GM18909 (cell line): ENCODE measurements around the gene RAP1GAP.
"Not testable (repeated sequence)": the region's sequence is repeated elsewhere in the genome, so short reads cannot be mapped to it uniquely, and the experiment has no call there.

Experiments
- ATAC-seq: cut with Tn5 transposase; IDR thresholded peaks from one replicate; pipeline ENCODE4 v1.9.1; 2021; ENCODE audit warnings: mild to moderate bottlenecking; ENCODE audit not compliant: unreplicated experiment, poor library complexity

RAP1GAP gene

DNA sequence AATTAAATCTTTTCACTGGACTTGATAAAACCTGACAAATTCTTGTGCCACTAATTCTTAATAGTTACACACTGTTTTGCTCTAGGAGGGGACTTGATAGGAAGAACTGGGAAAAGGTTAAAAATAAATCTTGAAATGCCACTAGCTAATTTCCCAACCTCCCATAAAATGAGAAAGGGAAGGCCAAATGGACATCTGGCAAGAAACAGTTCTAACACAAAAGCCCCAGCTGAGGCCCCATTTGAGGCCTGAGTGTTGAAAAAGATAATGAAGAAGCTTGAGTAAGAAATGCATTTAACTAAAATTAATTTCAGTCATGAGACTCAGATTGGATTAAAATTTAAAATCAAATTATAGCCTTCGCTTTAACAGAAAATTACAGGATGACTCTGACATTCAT is 11.2 kb upstream of the RAP1GAP start:
- ATAC-seq: no peak

DNA sequence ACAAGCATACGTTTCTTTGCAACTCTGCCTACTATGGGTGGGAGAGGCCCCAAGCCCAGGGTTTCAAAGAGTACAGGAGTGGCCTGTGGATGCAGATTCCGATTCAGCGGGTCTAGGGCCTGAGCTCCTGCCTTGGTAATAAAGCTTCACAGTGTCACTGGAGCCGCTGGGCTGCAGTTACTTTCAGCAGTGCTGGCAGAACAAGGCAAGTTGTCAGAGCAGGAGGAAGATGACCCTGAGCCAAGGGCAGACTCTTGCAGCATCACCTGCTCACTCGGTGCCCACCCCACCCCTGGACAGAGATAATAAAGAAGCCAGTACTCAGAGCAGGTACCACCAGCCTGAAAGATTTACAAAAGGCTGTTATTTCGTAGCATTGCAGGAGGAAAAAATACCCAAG is 8.0 kb upstream of the RAP1GAP start:
- no peak for ATAC-seq

- no peak for ATAC-seq
These were observed 5.8 kb upstream of the RAP1GAP start for GRCh38 chr1:21674957-21675356.

- not testable (repeated sequence) for ATAC-seq
These were observed 4.7 kb upstream of the RAP1GAP start for GRCh38 chr1:21673853-21674252.

- no peak for ATAC-seq
These were observed 4.2 kb upstream of the RAP1GAP start for GRCh38 chr1:21673277-21673780.

- ATAC-seq: no peak
These were observed 3.5 kb upstream of the RAP1GAP start for GRCh38 chr1:21672478-21673276.

- no peak for ATAC-seq
These were observed 2.8 kb upstream of the RAP1GAP start for GRCh38 chr1:21671915-21672314.

- no peak for ATAC-seq
These were observed 2.1 kb upstream of the RAP1GAP start for GRCh38 chr1:21670956-21671902.

DNA sequence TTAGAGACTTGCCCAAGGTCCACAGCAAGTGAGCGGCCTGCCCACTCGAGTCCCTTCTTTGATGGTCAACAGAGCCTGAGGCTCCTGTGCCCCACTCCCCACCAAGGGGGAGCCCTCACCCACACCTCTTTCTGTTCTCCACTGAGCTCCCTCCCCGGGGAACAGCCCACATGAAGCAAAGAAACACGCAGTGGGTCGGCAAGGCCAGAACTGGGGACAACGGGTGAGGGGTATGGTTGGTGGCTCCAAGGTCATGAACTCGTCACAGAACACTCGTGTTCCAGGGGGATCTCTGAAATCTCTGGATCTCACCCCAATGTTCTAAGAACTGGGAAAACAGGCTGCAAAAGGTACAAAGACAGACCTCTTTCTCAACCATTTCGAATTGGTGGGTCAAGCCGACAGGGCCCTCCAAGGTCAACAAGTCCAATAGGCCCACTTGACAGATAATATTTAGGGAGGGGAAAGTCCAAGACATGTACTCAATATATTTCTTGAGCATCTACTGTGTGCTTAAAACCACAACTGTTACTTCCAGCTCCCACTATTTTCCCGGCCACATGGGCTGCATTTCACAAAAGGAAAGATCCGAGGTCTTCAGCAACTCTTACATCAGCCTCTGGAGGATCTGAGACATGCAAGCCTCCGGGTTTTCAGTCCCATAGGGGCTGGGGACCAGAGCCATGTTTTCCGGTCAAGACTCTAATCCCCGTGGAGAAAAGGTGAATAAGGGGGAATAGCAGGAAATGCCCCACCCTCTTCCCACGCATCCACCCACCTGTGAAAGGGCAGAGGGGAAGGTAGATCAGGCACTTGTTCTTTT is 1.1 kb upstream of the RAP1GAP start:
- ATAC-seq: no peak

- no peak for ATAC-seq
These were observed 253 bp downstream of the RAP1GAP start for GRCh38 chr1:21668951-21669257.

GRCh38 chr1:21668232-21668950 is 766 bp downstream of the RAP1GAP start:
- ATAC-seq: no peak

DNA sequence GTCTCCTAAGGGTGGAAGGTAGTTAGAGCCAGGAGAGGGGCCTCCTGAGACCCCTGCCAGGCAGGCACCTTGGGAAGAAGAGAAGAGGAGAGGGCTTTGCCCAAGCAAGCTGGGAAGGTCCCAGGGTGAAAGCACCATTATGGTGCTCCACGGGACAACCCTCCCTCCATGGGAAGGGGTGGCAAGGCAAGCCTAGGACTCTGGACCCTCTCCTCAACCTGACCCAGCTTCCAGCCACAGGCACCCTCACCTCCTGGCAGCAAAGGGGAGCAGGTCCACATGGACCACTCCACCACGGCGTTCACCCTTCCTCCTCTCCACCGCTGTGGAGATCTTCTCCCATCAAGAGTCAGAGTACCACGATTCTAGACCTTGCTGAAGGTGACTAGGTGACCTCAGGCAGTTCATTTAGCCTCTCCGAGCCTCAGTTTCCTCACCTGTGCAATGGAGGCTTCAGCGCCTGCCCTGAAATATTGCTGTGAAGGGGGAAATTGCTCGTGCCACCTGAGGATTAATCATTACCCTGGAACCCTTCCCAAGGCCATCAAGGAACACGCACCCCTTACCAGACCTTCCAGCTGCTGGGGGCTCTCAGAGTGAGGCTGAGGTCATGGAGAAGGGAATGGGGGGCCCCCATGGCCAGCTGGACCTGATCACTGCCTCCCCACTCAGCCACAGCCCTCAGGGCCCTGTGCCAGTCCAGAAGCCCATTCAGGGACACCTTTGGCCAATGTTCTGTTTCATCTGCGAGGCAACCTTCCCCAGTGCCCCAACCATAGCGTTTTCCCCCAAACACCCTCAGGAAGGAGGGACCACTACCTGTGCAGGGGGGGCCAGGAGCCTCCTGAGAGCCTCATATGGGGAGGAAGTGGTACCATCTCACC is 1.6 kb downstream of the RAP1GAP start:
- ATAC-seq: no peak

DNA sequence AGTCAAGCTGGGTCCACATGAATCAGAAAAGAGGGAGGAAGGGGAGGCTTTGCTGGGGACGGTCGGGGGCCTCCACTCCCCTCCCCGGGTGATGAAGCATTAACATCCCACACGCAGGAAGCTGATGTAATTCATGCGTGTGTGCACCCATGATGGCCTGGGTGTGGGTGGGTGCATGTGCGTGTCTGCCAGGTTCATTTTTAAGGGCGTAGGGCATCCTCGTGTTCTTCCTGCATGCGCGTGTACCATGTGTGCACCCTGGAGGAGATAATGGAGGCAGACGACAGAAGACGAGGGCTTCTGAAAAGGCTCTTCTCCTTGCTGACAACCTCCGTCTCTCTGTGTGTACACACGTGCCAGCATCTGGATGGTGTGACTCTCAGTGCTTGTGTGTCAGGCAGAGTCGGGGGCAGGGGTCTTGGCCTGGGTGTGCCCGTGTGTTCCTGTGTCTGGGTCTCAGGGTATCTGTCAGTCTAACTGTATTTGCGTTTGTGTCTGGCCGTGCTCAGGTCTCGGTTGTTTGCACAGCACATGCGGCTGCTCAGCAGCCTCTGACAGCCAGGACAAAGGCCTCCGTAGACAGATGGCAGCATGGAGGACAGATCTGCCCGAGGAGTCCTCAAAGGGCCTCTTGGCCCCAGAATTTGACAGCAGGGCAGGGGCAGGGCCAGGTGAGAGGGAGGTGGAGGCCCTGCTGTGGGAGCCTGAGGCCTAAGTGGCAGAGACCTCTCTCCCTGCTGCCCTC is 2.4 kb downstream of the RAP1GAP start:
- no peak for ATAC-seq

- ATAC-seq: no peak
These were observed 3.2 kb downstream of the RAP1GAP start for GRCh38 chr1:21665711-21666575.

DNA sequence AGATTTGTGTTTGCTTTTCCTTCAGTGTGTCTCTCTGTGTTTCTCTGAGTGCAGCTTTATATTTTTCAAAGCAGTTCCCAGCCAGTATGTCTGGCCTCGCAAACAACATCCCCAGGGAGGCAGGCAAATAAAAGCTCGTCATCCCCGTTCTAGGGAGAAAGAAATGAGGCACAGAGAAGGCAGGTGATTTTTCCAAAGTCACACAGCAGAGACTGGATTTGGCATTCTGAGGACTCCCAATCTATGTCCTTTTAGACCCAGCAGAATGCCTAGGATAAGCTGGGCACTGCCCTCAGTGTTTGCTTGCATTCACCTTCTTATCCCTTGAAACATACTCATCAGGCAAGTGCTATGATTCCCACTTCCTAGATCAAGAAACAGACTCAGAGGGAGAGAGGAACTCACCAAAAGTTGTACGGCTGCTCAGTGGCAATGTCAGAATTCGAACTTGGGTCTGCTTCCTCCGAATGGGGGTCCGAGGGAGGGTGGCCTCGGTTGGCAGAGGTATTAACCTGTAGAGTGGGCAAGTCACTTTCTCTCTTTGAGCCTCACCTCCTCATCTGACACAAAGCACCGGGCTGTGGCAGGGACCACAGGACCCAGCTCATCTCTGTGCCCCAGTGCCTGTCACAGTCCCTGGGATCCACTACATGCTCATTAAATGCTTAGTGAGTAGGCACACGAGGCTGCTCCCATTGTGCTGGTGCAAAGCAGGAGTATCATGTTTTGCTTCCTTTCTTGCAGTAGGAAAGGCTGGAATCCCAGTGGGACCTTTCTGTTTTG is 4.2 kb downstream of the RAP1GAP start:
- no peak for ATAC-seq

GRCh38 chr1:21663951-21664805 is 5.0 kb downstream of the RAP1GAP start:
- no peak for ATAC-seq
